Adipocyte (in vitro differentiated cells): ENCODE measurements around the gene PRM3.

Source experiments
- DNase-seq: peaks from one replicate; pipeline ENCODE4 v3.0.0-alpha.2; 2015; ENCODE audit warnings: low read depth
- H3K27me3 ChIP-seq: replicated peaks from 2 replicates; pipeline ENCODE4 v1.7.0; 2013; ENCODE audit warnings: mild to moderate bottlenecking, low read length, moderate library complexity; ENCODE audit not compliant: control insufficient read depth, insufficient read depth
- H3K36me3 ChIP-seq: 2 replicates; pipeline ENCODE4 v1.7.0; 2013; ENCODE audit warnings: low read length, mild to moderate bottlenecking, moderate library complexity; ENCODE audit not compliant: control insufficient read depth, insufficient read depth, severe bottlenecking
- H3K4me1 ChIP-seq: 2 replicates; pipeline ENCODE4 v1.7.0; 2013; ENCODE audit warnings: mild to moderate bottlenecking, low read length, moderate library complexity; ENCODE audit not compliant: control insufficient read depth, insufficient read depth
- H3K4me3 ChIP-seq: 2 replicates; pipeline ENCODE4 v1.7.0; 2013; ENCODE audit warnings: mild to moderate bottlenecking, low read length, moderate library complexity
- H3K9ac ChIP-seq: 2 replicates; pipeline ENCODE4 v1.7.0; 2013; ENCODE audit warnings: mild to moderate bottlenecking, low read length, moderate library complexity
- H3K9me3 ChIP-seq: 2 replicates; pipeline ENCODE4 v1.7.0; 2013; ENCODE audit warnings: mild to moderate bottlenecking, low read length, moderate library complexity; ENCODE audit not compliant: control insufficient read depth

PRM3 gene

DNA sequence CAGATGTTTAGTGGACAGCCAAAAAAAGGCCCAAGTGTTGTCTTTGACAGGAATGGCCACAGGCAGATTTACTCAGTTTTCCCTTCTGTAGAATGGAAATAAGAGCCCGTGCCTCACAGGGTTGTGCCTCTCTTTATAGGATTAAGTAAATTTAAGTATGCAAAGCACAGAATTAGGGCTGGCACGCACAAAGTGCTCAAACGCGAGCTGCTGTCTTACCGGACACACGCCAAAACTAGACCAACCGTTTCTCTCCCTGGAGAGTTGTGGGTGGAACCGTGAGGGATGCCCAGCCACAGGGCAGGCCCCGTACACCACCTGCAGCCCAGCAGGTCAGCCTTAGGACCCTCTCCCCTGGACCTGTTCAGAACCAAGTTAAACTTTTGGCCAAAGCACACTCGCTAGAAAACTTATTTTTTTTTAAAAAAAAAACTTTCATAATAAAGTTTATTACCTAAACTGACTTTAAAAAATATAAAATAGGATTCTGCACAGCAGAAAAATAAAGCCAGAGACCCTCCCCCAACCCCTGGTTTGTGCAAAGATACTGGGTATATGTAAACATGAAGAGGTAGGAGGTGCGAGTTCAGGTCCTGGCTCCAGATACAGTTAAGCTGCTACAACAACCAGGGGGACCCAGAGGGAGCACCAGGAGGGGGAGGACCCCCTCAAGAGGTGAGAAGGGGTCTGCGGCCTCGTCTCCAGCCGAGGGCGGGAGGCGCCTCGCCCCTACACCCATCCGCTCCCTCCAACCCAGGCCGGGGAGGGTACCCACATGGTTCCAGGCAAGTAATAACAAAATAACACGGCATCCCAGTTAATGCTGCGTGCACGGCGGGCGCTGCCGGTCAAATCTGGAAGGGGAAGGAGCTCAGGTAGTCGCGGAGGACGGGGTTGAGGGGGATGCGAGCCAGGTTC lies 19.2 kb downstream of the PRM3 start:
- Histone ChIP-seq H3K4me1 (peaks cover 17% of the 10 kb centered on the region), H3K36me3 (no peaks in the 10 kb centered on the region), H3K9ac (peak overlapping the region; percentile 80), H3K9me3 (no peaks in the 10 kb centered on the region), H3K27me3 (no peaks in the 10 kb centered on the region), H3K4me3 (peak overlapping the region; percentile 86)
- peak; percentile 30 for DNase-seq

DNA sequence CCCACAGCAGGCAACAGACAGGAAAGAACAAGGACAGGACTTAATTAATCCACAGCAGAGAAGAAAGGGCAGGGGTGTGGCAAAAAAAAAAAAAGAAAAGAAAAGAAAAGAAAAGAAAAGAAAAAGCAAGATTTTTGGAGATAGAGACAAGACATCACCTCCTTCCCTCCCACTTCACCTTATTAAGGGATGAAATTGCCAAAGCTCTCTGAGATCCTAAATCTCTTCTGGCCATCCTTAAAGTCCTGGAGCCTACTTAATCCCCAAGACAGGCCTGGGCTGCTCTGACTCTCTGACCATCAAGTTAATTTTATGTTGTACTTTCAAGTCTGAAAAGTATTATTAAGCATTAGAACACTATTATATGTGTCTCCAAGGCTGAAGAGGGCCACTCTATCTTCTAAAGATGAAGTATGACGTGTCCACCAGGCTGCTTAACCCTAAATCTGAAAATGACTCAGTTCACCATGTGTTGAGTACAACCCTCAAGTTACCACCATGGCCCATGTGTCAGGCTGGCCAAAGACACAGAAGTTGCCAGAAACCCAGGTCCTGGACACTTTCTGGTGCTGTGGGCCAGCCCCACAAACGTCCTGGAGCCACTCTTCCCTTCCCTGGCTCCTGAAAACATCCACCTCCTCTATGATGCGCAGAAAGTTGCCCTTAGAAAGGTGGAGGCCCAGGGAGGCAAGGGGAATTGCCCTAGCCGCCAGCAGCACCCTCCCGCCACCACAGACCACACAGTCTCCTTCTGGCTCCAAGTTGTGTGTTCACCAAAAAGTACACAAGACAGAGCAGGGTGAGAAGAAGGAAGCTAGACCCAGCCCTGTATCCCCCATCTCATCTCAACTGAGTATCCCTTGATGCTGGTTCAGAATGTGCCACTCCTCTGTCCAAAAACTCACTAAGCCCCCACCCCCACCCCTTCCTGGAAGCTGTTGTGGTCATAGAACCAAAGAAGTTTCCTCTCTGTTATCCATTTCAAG lies 20.1 kb downstream of the PRM3 start:
- peak; percentile 19 for DNase-seq

GRCh38 chr16:11252482-11252931 lies 20.9 kb downstream of the PRM3 start:
- Histone ChIP-seq H3K27me3 (no peaks in the 10 kb centered on the region), H3K9me3 (no peaks in the 10 kb centered on the region), H3K4me3 (no peak overlapping the region), H3K36me3 (no peaks in the 10 kb centered on the region), H3K4me1 (peaks cover 9% of the 10 kb centered on the region), H3K9ac (no peak overlapping the region)
- DNase-seq, result no peak

More for the DNA sequence above, 20.1 kb downstream of the PRM3 start:
- Histone ChIP-seq H3K36me3 (no peaks in the 10 kb centered on the region), H3K27me3 (no peaks in the 10 kb centered on the region), H3K9me3 (no peaks in the 10 kb centered on the region), H3K4me1 (peaks cover 9% of the 10 kb centered on the region), H3K9ac (no peak overlapping the region), H3K4me3 (no peak overlapping the region)

DNA sequence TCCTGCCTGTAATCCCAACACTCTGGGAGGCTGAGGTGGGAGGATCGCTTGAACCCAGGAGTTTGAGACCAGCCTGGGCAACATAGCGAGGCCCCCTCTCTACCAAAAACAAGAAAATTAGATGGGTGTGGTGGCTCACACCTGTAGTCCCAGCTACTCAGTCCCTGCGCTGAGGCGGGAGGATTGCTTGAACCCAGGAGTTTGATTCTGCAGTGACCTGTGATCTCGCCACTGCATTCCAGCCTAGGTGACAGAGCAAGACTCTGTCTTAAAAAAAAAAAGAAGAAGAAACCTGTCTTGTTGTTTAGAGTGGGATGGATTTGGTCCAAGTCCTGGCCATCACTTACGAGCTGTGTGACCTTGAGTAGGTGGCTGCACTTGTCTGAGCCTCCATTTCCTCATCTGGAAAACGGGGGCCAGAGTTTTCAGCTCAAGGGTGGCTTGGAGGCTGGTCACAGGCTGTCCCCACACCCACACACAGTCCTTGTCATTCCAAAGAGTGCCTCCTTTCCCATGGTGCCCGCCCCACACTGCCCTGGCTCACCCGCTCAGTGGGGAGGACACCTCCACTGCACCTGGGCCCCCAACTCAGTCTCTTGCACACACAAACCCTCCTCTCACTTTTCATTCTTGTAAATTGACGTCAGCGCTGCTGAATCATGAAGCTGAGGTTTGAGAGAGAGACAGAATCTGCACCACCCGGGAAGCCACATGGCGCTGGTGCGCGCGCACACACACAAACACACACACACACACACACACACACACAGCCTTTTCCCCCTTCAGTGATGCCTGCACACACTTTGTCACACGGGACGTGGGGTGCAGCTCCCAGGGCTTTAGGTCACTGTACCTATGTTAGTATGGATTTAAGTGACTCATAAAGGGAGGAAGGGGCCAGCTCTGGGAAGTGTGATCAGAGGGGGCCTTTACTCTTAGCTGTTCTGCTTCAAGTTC lies 21.6 kb downstream of the PRM3 start:
- no peaks in the 10 kb centered on the region for H3K9me3 ChIP-seq
- no peak overlapping the region for H3K4me3 ChIP-seq
- H3K27me3 ChIP-seq, result no peaks in the 10 kb centered on the region
- H3K9ac ChIP-seq, result no peak overlapping the region
- peaks cover 5% of the 10 kb centered on the region for H3K4me1 ChIP-seq
- H3K36me3 ChIP-seq, result no peaks in the 10 kb centered on the region
- peak; percentile 19 for DNase-seq

- no peak overlapping the region for H3K4me3 ChIP-seq
- H3K9ac ChIP-seq, result no peak overlapping the region
- H3K36me3 ChIP-seq, result no peaks in the 10 kb centered on the region
- H3K9me3 ChIP-seq, result no peaks in the 10 kb centered on the region
- H3K4me1 ChIP-seq, result peaks cover 4% of the 10 kb centered on the region
- no peaks in the 10 kb centered on the region for H3K27me3 ChIP-seq
- no peak for DNase-seq
Observed at GRCh38 chr16:11250786-11251524, 22.5 kb downstream of the PRM3 start.

DNA sequence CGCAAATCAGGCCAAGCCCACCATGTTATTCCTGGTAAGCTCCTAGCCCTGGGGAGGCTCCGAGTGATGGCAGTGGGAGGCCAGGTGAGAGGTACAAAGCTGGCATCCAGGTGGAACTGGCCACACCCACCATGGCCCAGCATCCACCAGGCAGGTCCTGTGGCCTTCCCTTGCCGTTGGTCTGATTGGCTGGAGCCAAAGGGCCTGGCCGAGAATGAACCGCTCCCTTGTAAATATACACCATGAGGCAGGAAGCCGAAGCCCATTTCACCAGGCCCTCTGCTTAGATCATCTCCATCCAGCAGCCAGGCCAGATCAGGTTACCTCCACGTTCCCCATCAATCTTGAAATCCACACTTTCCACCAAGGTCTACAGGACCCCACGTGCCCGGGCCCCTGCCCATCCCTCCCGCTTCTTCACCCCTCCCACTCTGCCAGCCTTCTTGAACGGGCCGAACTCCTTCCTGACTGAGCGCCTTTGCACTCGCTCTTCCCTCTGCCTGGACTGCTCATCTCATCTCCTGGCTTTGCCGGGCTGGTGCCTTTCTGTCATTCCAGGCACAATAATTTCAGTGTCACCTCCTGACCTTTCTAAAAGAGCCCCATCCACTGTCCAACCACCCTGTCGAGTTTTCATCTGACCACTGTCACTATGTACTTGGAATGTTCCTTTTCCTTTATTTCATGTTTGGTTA lies 23.2 kb downstream of the PRM3 start:
- no peaks in the 10 kb centered on the region for H3K36me3 ChIP-seq
- H3K4me3 ChIP-seq, result no peak overlapping the region
- no peak for DNase-seq
- H3K27me3 ChIP-seq, result no peaks in the 10 kb centered on the region
- H3K9ac ChIP-seq, result no peak overlapping the region
- H3K4me1 ChIP-seq, result peaks cover 4% of the 10 kb centered on the region
- no peaks in the 10 kb centered on the region for H3K9me3 ChIP-seq

DNA sequence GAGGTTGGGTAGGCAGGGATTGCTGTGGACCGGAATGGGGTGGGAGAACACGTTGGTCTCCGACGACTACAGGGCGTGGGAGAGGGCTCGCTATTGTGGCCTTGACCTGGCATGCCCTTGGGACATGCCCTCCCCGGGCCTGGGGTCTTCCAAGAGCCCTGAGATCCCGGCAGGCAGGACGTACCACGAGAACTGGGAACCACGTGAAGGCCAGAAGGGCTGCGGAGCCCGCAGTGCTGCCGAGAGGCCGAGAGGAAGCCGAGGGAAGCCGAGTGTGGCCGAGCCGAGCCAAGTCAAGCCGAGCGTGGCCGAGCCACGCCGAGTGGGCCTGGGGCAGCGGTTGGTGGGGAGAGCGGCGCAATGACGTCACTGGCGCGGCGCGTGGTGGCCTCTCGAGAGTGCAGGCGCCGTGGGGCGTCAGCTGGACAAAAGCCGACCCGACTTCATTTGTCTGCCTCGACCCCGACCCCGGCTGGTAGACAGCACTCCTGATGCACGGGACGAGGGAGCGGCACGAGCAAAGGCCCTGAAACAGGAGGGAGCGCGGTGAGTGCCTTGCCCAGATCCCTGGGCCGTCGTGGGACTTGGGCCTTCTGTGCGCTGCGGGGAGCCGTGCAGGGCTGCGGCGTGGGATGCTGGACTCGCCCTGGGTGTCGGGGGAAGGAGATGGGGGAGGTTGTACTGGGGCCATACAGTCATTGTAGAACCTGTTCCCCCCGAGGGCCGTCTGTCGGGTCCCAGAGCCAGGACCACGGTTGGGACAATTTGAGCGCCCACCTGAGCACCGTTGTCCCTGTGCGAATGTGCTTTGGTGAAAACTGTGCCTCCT lies 24.0 kb downstream of the PRM3 start:
- Histone ChIP-seq H3K4me1 (peaks cover under 1% of the 10 kb centered on the region), H3K4me3 (no peak overlapping the region), H3K27me3 (no peaks in the 10 kb centered on the region), H3K36me3 (no peaks in the 10 kb centered on the region), H3K9me3 (no peaks in the 10 kb centered on the region), H3K9ac (no peak overlapping the region)
- DNase-seq, result no peak

- H3K4me3 ChIP-seq, result no peak overlapping the region
- no peaks in the 10 kb centered on the region for H3K9me3 ChIP-seq
- DNase-seq, result no peak
- no peaks in the 10 kb centered on the region for H3K4me1 ChIP-seq
- no peaks in the 10 kb centered on the region for H3K36me3 ChIP-seq
- no peak overlapping the region for H3K9ac ChIP-seq
- H3K27me3 ChIP-seq, result peaks cover 3% of the 10 kb centered on the region
Observed at GRCh38 chr16:11248133-11248532, 25.3 kb downstream of the PRM3 start.

- Histone ChIP-seq H3K4me1 (no peaks in the 10 kb centered on the region), H3K36me3 (no peaks in the 10 kb centered on the region), H3K9ac (no peak overlapping the region), H3K27me3 (peaks cover 8% of the 10 kb centered on the region), H3K9me3 (no peaks in the 10 kb centered on the region), H3K4me3 (no peak overlapping the region)
- DNase-seq, result no peak
Observed at GRCh38 chr16:11245988-11246387, 27.4 kb downstream of the PRM3 start.
